Trophoblast cell (in vitro differentiated cells and primary cell): ENCODE measurements around the gene IL2RG.

ENCODE experiments used
- DNase-seq, 2 donors: peaks; one replicate each; pipeline ENCODE4 v3.0.0-alpha.2; 2016
- H2AFZ ChIP-seq: 2 replicates; pipeline ENCODE4 v1.6.1; 2013; ENCODE audit warnings: low read length, moderate library complexity, mild to moderate bottlenecking; ENCODE audit not compliant: insufficient read depth, poor library complexity
- H2AK5ac ChIP-seq: 2 replicates; pipeline ENCODE4 v1.6.1; 2013; ENCODE audit warnings: mild to moderate bottlenecking, low read length
- H2BK120ac ChIP-seq: 2 replicates; pipeline ENCODE4 v1.6.1; 2013; ENCODE audit warnings: low read length, mild to moderate bottlenecking, moderate library complexity; ENCODE audit not compliant: insufficient read depth, poor library complexity
- H2BK12ac ChIP-seq: 2 replicates; pipeline ENCODE4 v1.6.1; 2013; ENCODE audit warnings: mild to moderate bottlenecking, low read length, moderate library complexity
- H2BK5ac ChIP-seq: 2 replicates; pipeline ENCODE4 v1.6.1; 2013; ENCODE audit warnings: low read length, low read depth, moderate library complexity, mild to moderate bottlenecking; ENCODE audit not compliant: poor library complexity
- H3K14ac ChIP-seq: 2 replicates; pipeline ENCODE4 v1.6.1; 2013; ENCODE audit warnings: mild to moderate bottlenecking, low read length
- H3K18ac ChIP-seq: 2 replicates; pipeline ENCODE4 v1.6.1; 2013; ENCODE audit warnings: mild to moderate bottlenecking, low read length
- H3K23ac ChIP-seq: 2 replicates; pipeline ENCODE4 v1.6.1; 2013; ENCODE audit warnings: low read length
- H3K27ac ChIP-seq: 2 replicates; pipeline ENCODE4 v1.5.1; 2013; ENCODE audit warnings: low read depth, mild to moderate bottlenecking, inconsistent platforms, low read length, moderate library complexity
- H3K27me3 ChIP-seq: 2 replicates; pipeline ENCODE4 v1.6.1; 2013; ENCODE audit warnings: inconsistent platforms, mild to moderate bottlenecking, low read length, moderate library complexity; ENCODE audit not compliant: insufficient read depth
- H3K36me3 ChIP-seq, 2 experiments: 1 replicate in 1 of 2; 2 replicates in 1 of 2; pipeline ENCODE4 v1.6.1; 2013; ENCODE audit warnings: low read length in 2 of 2, mild to moderate bottlenecking in 2 of 2, moderate library complexity in 1 of 2; ENCODE audit not compliant: insufficient read depth in 2 of 2, control insufficient read depth in 1 of 2
- H3K4ac ChIP-seq: 2 replicates; pipeline ENCODE4 v1.6.1; 2013; ENCODE audit warnings: low read depth, mild to moderate bottlenecking, low read length, moderate library complexity
- H3K4me1 ChIP-seq, 2 experiments: 1 replicate in 1 of 2; 2 replicates in 1 of 2; pipeline ENCODE4 v1.6.1; 2013; ENCODE audit warnings: low read length in 2 of 2, mild to moderate bottlenecking in 2 of 2, moderate library complexity in 1 of 2; ENCODE audit not compliant: insufficient read depth in 2 of 2, control insufficient read depth in 1 of 2
- H3K4me2 ChIP-seq: 2 replicates; pipeline ENCODE4 v1.6.1; 2013; ENCODE audit warnings: inconsistent platforms, mild to moderate bottlenecking, low read length, moderate library complexity
- H3K4me3 ChIP-seq: 2 replicates; pipeline ENCODE4 v1.5.1; 2013; ENCODE audit warnings: mild to moderate bottlenecking, low read depth, low read length, inconsistent platforms
- H3K79me1 ChIP-seq: one replicate; pipeline ENCODE4 v1.6.1; 2013; ENCODE audit warnings: low read length
- H3K79me2 ChIP-seq: 2 replicates; pipeline ENCODE4 v1.6.1; 2013; ENCODE audit warnings: low read length, mild to moderate bottlenecking; ENCODE audit not compliant: control insufficient read depth, insufficient read depth, poor library complexity
- H3K9ac ChIP-seq: 2 replicates; pipeline ENCODE4 v1.6.1; 2013; ENCODE audit warnings: mild to moderate bottlenecking, low read length
- H3K9me3 ChIP-seq: 2 replicates; pipeline ENCODE4 v1.6.1; 2013; ENCODE audit warnings: low read depth, mild to moderate bottlenecking, control low read depth, inconsistent platforms, low read length; ENCODE audit not compliant: insufficient read depth
- H4K12ac ChIP-seq: 2 replicates; pipeline ENCODE4 v1.6.1; 2013; ENCODE audit warnings: low read depth, mild to moderate bottlenecking, low read length, moderate library complexity
- H4K8ac ChIP-seq: 2 replicates; pipeline ENCODE4 v1.6.1; 2013; ENCODE audit warnings: low read depth, mild to moderate bottlenecking, low read length, moderate library complexity
- H4K91ac ChIP-seq: one replicate; pipeline ENCODE4 v1.6.1; 2013; ENCODE audit warnings: low read depth, mild to moderate bottlenecking, low read length, moderate library complexity
- WGBS: extraction: QIAGEN DNeasy Blood & Tissue Kit; methylation state at CpG from one replicate; pipeline ENCODE4 v1.1.7; 2013; ENCODE audit warnings: missing lambda C conversion rate; ENCODE audit not compliant: insufficient read length, insufficient coverage; ENCODE audit errors: extremely low coverage; 5-methylcytosine and 5-hydroxymethylcytosine counted together

Gene IL2RG

DNA sequence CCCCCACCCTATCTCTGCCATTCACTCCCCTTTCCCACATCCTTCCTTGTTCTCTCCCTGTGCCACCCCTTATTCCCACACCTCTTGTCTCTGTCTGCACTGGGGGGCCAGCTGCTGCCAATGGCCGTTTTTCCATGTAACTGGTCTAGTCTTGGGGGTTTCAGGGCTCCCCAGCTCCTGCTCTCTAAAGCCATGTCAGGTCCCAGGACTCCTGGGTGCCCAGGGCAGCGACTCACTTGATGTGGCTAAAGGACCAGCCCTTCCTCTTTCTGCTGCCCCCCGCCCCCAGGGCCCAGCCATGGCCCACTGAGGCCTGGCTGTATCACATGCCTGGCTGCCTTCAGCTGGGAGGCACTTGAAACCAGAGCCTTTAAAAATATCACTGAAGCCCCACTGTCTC lies 43.3 kb upstream of the IL2RG start:
- H2BK120ac ChIP-seq = no peak overlapping the region

DNA sequence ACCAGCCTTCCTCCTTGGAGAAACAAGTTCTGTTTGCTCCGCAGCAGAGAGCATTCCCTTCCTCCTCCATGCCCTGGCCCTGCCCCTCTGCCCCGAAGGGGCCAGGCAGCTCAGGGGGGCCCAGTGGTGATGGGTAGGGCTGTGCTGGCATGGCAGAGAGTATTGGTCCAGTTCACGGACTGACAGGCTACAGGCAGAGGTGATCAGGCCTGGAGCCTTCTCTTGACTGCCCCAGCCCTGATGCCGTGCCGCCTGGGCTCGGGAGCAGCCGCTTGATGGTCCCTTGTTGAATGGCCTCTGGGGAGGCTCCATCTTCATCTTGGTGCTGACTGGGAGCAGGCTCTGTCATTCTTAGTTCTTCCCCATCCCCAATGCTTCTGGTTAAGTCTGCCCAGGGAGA lies 42.8 kb upstream of the IL2RG start:
- Histone ChIP-seq H3K27me3 (no peaks in the 10 kb centered on the region), H3K9ac (no peak overlapping the region), H3K36me3 (peaks cover 0 to 2% of the 10 kb centered on the region in 2 experiments), H3K79me1 (no peaks in the 10 kb centered on the region), H3K4me3 (no peak overlapping the region), H3K14ac (no peak overlapping the region), H3K79me2 (no peaks in the 10 kb centered on the region), H2AK5ac (no peak overlapping the region), H4K8ac (no peak overlapping the region), H3K18ac (no peak overlapping the region), H3K27ac (no peak overlapping the region), H2BK12ac (no peak overlapping the region), H3K4me1 (no peaks in the 10 kb centered on the region), H2AFZ (no peak overlapping the region), H4K12ac (no peak overlapping the region), H3K4ac (no peak overlapping the region), H2BK120ac (no peak overlapping the region), H3K23ac (no peak overlapping the region), H3K4me2 (no peak overlapping the region), H2BK5ac (no peak overlapping the region), H4K91ac (no peak overlapping the region), H3K9me3 (no peaks in the 10 kb centered on the region)
- DNase-seq = no peak
- no CpG with 5 or more reads among the region's 7 CpGs for WGBS

More for the DNA sequence above, 43.3 kb upstream of the IL2RG start:
- WGBS = no CpG with 5 or more reads among the region's 3 CpGs
- no peak overlapping the region for H3K23ac ChIP-seq
- no peak overlapping the region for H4K12ac ChIP-seq
- no peaks in the 10 kb centered on the region for H3K27me3 ChIP-seq
- no peaks in the 10 kb centered on the region for H3K9me3 ChIP-seq
- H3K4me1 ChIP-seq = no peaks in the 10 kb centered on the region
- H3K4ac ChIP-seq = no peak overlapping the region
- no peak overlapping the region for H3K18ac ChIP-seq
- peaks cover 0 to 2% of the 10 kb centered on the region in 2 experiments for H3K36me3 ChIP-seq
- no peak overlapping the region for H4K91ac ChIP-seq
- DNase-seq = no peak
- H2AK5ac ChIP-seq = no peak overlapping the region
- H2BK12ac ChIP-seq = no peak overlapping the region
- H4K8ac ChIP-seq = no peak overlapping the region
- no peaks in the 10 kb centered on the region for H3K79me1 ChIP-seq
- no peak overlapping the region for H3K14ac ChIP-seq
- H3K4me3 ChIP-seq = no peak overlapping the region
- H2AFZ ChIP-seq = no peak overlapping the region
- no peak overlapping the region for H2BK5ac ChIP-seq
- no peaks in the 10 kb centered on the region for H3K79me2 ChIP-seq
- no peak overlapping the region for H3K9ac ChIP-seq
- no peak overlapping the region for H3K4me2 ChIP-seq
- H3K27ac ChIP-seq = no peak overlapping the region

DNA sequence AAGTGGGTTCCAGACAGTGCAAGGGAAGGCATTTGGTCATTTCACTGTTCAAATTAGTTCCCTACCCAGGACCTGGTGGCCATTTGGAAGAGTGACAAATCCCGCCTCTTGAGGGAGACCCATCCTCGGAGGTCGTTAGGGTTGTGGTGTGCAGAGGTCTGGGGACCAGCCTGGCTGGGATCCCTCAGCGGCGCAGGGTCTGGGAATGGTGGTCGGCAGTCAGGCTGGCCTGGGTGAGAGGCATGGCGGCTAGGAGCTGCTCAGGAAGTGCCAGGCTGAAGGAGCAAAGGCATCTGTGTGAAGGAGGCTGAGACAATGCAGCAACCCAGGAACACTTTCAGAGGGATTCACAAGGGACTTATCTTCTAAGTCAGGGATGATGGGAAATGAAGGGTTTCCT lies 40.0 kb upstream of the IL2RG start:
- Histone ChIP-seq H4K12ac (no peak overlapping the region), H4K91ac (no peak overlapping the region), H3K9ac (no peak overlapping the region), H3K27ac (no peak overlapping the region), H2BK12ac (no peak overlapping the region), H2BK5ac (no peak overlapping the region), H3K18ac (no peak overlapping the region), H3K23ac (no peak overlapping the region), H2AFZ (no peak overlapping the region), H3K27me3 (no peaks in the 10 kb centered on the region), H3K4me3 (no peak overlapping the region), H3K4ac (no peak overlapping the region), H4K8ac (no peak overlapping the region), H3K36me3 (no peaks in the 10 kb centered on the region), H3K14ac (no peak overlapping the region), H3K9me3 (no peaks in the 10 kb centered on the region), H3K4me1 (no peaks in the 10 kb centered on the region), H3K79me1 (no peaks in the 10 kb centered on the region), H3K4me2 (no peak overlapping the region), H3K79me2 (no peaks in the 10 kb centered on the region), H2AK5ac (no peak overlapping the region), H2BK120ac (no peak overlapping the region)
- no CpG with 5 or more reads among the region's 7 CpGs for WGBS
- no peak for DNase-seq

DNA sequence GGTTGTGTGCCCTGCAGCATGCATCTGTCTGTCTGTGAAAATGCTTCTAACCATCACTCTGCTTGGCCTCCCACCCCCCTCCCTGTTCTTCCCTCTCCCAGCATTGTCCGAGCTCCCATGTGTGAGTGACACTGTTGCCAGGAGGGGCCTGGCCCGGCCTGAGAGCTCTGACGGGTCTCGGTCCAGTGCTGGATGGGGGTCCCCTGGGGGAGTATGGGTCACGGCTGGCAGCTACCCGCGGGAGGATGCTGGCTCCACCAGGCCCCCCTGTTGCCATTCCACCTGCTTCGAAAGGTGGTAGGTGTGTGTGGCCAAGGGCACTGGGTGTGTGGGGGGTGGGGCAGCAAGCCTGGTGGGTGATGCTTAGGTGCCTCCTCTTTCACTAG lies 36.9 kb upstream of the IL2RG start:
- Histone ChIP-seq H3K27ac (no peak overlapping the region), H3K79me2 (no peaks in the 10 kb centered on the region), H3K4me3 (no peak overlapping the region), H3K4ac (no peak overlapping the region), H3K4me1 (peaks cover 6 to 10% of the 10 kb centered on the region in 2 experiments), H3K18ac (no peak overlapping the region), H3K9me3 (no peaks in the 10 kb centered on the region), H3K27me3 (no peaks in the 10 kb centered on the region), H4K8ac (no peak overlapping the region), H4K12ac (no peak overlapping the region), H3K23ac (no peak overlapping the region), H2AFZ (no peak overlapping the region), H2BK12ac (no peak overlapping the region), H2BK120ac (no peak overlapping the region), H4K91ac (no peak overlapping the region), H2BK5ac (no peak overlapping the region), H3K14ac (no peak overlapping the region), H3K79me1 (no peaks in the 10 kb centered on the region), H3K4me2 (no peak overlapping the region), H3K9ac (no peak overlapping the region), H3K36me3 (peaks cover 0 to 3% of the 10 kb centered on the region in 2 experiments), H2AK5ac (no peak overlapping the region)
- no peak for DNase-seq
- WGBS = no CpG with 5 or more reads among the region's 8 CpGs
